Activated CD8-positive, alpha-beta T cell treated with anti-CD3 and anti-CD28 coated beads, Interleukin-2, amount 10 ng/mL, durations not matched to agents 7 days and 5 days (primary cell): ENCODE results near the gene ADCY4. TPM values are rescaled to one million over a fixed set of nuclear protein-coding genes. Genes with fewer than 3 reads are reported as not detected.
"Not testable (repeated sequence)": the region's sequence is repeated elsewhere in the genome, so short reads cannot be mapped to it uniquely, and the experiment has no call there.

Experiments used
- ATAC-seq: fragments of 150-1000 bp; cut with Tn5 transposase; one replicate; pipeline ENCODE4 v1.10.0; 2021; ENCODE audit warnings: moderate library complexity
- CTCF ChIA-PET: fragments of 350-600 bp; sonication (Branson Sonifier 250); formaldehyde crosslinking; loops from one replicate; lab custom pipeline; 2021; ENCODE audit warnings: antibody characterized with exemption; lab: Charles Lee
- POLR2A ChIA-PET: fragments of 350-600 bp; sonication (Branson Sonifier 250); formaldehyde crosslinking; loops from one replicate; lab custom pipeline; 2021; ENCODE audit warnings: antibody characterized with exemption; lab: Charles Lee
- DNase-seq: peaks from one replicate; pipeline ENCODE4 v3.0.0-alpha.2; 2020
- H3K27ac Mint-ChIP-seq: one replicate; pipeline ENCODE4 v1.8.0; 2021; ENCODE audit warnings: mild to moderate bottlenecking, mixed read lengths
- H3K27me3 Mint-ChIP-seq: one replicate; pipeline ENCODE4 v1.8.0; 2021; ENCODE audit warnings: low read depth, mixed read lengths
- H3K36me3 Mint-ChIP-seq: one replicate; pipeline ENCODE4 v1.8.0; 2021; ENCODE audit warnings: low read depth, mixed read lengths
- H3K4me1 Mint-ChIP-seq: one replicate; pipeline ENCODE4 v1.8.0; 2021; ENCODE audit warnings: low read depth, mixed read lengths
- H3K4me3 Mint-ChIP-seq: one replicate; pipeline ENCODE4 v1.8.0; 2021; ENCODE audit warnings: mild to moderate bottlenecking, mixed read lengths
- H3K9me3 Mint-ChIP-seq: one replicate; pipeline ENCODE4 v1.8.0; 2022; ENCODE audit warnings: mixed read lengths; ENCODE audit not compliant: insufficient read depth
- total RNA-seq, 2 experiments: library from RNA; stranded (reverse); gene quantifications; one replicate each; pipeline ENCODE4 v1.2.3, GENCODE V29; 2021

The ADCY4 gene
- total RNA-seq, 2 experiments from 2014 or later, result 3.4 to 4.7 TPM

DNA sequence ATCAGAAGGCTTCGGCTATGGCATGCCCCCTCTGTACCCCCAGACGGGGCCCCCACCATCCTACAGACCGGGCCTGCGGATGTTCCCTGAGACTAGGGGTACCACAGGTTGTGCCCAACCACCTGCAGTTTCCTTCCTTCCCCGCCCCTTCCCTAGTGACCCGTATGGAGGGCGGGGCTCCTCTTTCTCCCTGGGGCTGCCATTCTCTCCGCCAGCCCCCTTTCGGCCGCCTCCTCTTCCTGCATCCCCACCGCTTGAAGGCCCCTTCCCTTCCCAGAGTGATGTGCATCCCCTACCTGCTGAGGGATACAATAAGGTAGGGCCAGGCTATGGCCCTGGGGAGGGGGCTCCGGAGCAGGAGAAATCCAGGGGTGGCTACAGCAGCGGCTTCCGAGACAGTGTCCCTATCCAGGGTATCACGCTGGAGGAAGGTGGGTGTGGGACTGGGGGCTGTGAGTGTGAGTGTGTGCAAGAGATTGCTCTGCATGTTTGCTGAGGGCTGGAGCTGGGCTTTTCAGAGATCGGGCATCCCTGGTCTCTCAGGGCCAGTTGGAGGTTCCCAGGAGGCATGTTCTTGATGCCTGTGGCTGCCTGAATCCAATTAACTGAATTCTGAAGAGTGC, 41.7 kb upstream of the ADCY4 start:
- no peaks in the 10 kb centered on the region for H3K9me3 Mint-ChIP-seq
- no peak for ATAC-seq
- no peak overlapping the region for H3K27ac Mint-ChIP-seq
- POLR2A ChIA-PET, result no interaction called here
- CTCF ChIA-PET, result interaction anchor here (3.9 kb wide), 1 partner anchor 44 kb away, joined by 12 read pairs; no protein-coding TSS in a partner anchor
- H3K36me3 Mint-ChIP-seq, result no peaks in the 10 kb centered on the region
- DNase-seq, result no peak
- H3K27me3 Mint-ChIP-seq, result peaks cover 4% of the 10 kb centered on the region
- no peak overlapping the region for H3K4me3 Mint-ChIP-seq
- peaks cover 7% of the 10 kb centered on the region for H3K4me1 Mint-ChIP-seq

DNA sequence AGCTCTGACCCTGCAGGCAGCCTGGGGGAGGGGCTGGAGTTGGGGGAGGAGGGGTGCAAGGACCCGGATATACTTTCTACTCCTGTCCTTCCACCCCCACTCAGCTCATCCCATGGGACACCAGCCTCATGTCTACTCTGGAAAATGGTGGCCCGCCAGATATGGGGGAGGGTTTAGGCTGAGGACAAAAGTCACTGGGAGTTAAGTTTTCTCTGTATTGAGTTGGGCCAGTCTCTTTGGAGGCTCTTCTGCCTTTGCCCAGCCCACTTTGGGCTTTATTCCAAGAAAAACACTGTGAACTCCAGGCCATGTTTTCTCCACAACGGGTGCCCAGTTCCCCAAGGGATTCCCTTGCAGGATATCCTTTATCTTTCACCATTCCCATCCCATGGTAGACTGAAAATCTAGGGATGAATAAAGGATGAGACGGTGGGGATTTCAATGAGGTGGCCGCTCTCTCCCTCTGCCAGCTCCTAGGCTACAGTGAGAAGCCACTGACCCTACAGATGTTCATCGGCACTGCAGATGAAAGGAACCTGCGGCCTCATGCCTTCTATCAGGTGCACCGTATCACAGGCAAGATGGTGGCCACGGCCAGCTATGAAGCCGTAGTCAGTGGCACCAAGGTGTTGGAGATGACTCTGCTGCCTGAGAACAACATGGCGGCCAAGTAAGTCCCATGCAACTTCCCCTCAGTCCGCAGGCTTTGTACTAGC, 38.0 kb upstream of the ADCY4 start:
- H3K4me3 Mint-ChIP-seq, result no peak overlapping the region
- ChIA-PET POLR2A (no interaction called here), CTCF (interaction anchor here (1.1 to 4.0 kb wide), 2 partner anchors 12 to 58 kb away, joined by 3 to 23 read pairs; partner anchors contain the start of gene KHNYN)
- H3K4me1 Mint-ChIP-seq, result peaks cover 14% of the 10 kb centered on the region
- DNase-seq (no peak), ATAC-seq (no peak)
- no peaks in the 10 kb centered on the region for H3K36me3 Mint-ChIP-seq
- H3K27ac Mint-ChIP-seq, result no peak overlapping the region
- no peaks in the 10 kb centered on the region for H3K9me3 Mint-ChIP-seq
- H3K27me3 Mint-ChIP-seq, result peaks cover 21% of the 10 kb centered on the region

DNA sequence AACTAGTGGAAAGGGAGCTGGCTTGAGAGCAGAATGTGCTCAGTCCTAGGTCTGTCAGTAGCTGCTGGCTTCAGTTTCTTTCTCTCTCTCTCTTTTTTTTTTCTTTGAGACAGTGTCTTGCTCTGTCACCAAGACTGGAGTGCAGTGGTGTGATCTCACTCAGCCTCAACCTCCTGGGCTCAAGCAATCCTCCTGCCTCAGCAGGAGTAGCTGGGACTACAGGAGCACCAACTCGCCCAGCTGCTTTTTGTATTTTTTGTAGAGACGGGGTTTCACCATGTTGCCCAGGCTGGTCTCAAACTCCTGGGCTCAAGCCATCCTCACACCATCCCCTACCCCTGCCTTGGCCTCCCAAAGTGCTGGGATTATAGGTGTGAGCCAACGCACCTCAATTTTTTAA, 36.7 kb upstream of the ADCY4 start:
- DNase-seq, H3K36me3 Mint-ChIP-seq, H3K27ac Mint-ChIP-seq, ATAC-seq, H3K4me3 Mint-ChIP-seq, H3K9me3 Mint-ChIP-seq: not testable (repeated sequence)
- peaks cover 33% of the 10 kb centered on the region for H3K27me3 Mint-ChIP-seq
- POLR2A ChIA-PET, result interaction anchor here (2.6 kb wide), 1 partner anchor 59 kb away, joined by 11 read pairs; the partner anchor contains the start of gene KHNYN
- H3K4me1 Mint-ChIP-seq, result peaks cover 18% of the 10 kb centered on the region
- CTCF ChIA-PET, result interaction anchor here (1.0 to 4.0 kb wide), 6 partner anchors 9 to 64 kb away, joined by 3 to 23 read pairs (median 4); partner anchors contain the start of genes CIDEB and KHNYN

DNA sequence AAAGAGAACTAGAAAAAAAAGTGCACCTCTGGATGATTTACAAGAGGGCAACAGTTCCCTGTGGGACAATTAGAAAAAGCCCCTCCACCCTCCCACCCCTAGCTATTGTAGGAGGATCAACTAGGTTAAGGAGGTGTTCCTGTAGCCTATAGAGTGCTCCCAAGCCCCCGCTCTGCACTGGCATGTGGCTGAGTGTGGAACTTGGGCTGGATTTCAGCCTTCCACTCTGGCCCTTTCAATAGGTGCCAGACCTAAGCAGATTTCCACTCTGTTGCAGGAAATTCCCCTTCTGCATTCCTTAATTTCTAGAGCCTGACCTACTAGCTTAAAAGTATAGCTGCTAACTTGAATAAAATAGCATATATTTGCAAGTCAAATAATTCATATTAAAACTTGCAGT, 35.9 kb upstream of the ADCY4 start:
- Mint-ChIP-seq H3K4me3 (no peak overlapping the region), H3K4me1 (peaks cover 22% of the 10 kb centered on the region), H3K27me3 (peaks cover 39% of the 10 kb centered on the region), H3K27ac (no peak overlapping the region), H3K36me3 (no peaks in the 10 kb centered on the region), H3K9me3 (no peaks in the 10 kb centered on the region)
- POLR2A ChIA-PET, result interaction anchor here (2.6 kb wide), 1 partner anchor 60 kb away, joined by 11 read pairs; the partner anchor contains the start of gene KHNYN
- ATAC-seq (no peak), DNase-seq (no peak)
- CTCF ChIA-PET, result interaction anchor here (1.0 to 4.0 kb wide), 5 partner anchors 9 to 63 kb away, joined by 3 to 23 read pairs (median 4); partner anchors contain the start of genes CIDEB and KHNYN

DNA sequence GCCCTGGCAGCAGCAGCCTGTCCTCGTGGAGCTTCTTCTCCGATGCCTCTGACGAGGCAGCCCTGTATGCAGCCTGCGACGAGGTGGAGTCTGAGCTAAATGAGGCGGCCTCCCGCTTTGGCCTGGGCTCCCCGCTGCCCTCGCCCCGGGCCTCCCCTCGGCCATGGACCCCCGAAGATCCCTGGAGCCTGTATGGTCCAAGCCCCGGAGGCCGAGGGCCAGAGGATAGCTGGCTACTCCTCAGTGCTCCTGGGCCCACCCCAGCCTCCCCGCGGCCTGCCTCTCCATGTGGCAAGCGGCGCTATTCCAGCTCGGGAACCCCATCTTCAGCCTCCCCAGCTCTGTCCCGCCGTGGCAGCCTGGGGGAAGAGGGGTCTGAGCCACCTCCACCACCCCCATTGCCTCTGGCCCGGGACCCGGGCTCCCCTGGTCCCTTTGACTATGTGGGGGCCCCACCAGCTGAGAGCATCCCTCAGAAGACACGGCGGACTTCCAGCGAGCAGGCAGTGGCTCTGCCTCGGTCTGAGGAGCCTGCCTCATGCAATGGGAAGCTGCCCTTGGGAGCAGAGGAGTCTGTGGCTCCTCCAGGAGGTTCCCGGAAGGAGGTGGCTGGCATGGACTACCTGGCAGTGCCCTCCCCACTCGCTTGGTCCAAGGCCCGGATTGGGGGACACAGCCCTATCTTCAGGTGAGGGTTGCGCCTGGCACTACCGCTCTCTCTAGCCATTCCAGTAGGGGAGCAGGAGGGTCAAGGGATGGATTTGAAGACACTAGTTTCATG, 35.2 kb upstream of the ADCY4 start:
- CTCF ChIA-PET, result interaction anchor here (1.3 to 4.0 kb wide), 4 partner anchors 8 to 62 kb away, joined by 4 to 23 read pairs (median 4); partner anchors contain the start of genes CIDEB and KHNYN

DNA sequence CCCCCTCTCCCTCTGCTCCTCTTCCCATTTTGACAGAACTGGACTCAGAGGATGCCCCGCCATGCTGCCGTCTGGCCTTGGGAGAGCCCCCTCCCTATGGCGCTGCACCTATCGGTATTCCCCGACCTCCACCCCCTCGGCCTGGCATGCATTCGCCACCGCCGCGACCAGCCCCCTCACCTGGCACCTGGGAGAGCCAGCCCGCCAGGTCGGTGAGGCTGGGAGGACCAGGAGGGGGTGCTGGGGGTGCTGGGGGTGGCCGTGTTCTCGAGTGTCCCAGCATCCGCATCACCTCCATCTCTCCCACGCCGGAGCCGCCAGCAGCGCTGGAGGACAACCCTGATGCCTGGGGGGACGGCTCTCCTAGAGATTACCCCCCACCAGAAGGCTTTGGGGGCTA, 34.6 kb upstream of the ADCY4 start:
- ChIA-PET POLR2A (interaction anchor here (2.6 kb wide), 1 partner anchor 61 kb away, joined by 11 read pairs; the partner anchor contains the start of gene KHNYN), CTCF (interaction anchor here (4.0 kb wide), 1 partner anchor 61 kb away, joined by 23 read pairs; the partner anchor contains the start of gene KHNYN)
- no peak for DNase-seq
- no peaks in the 10 kb centered on the region for H3K9me3 Mint-ChIP-seq
- ATAC-seq, result no peak
- H3K4me3 Mint-ChIP-seq, result no peak overlapping the region
- H3K27me3 Mint-ChIP-seq, result peaks cover 46% of the 10 kb centered on the region
- H3K4me1 Mint-ChIP-seq, result peaks cover 31% of the 10 kb centered on the region
- no peaks in the 10 kb centered on the region for H3K36me3 Mint-ChIP-seq
- H3K27ac Mint-ChIP-seq, result no peak overlapping the region

More for the DNA sequence above, 35.2 kb upstream of the ADCY4 start:
- H3K4me3 Mint-ChIP-seq, result no peak overlapping the region
- ATAC-seq (no peak), DNase-seq (no peak)
- H3K36me3 Mint-ChIP-seq, result no peaks in the 10 kb centered on the region
- POLR2A ChIA-PET, result interaction anchor here (2.6 kb wide), 1 partner anchor 61 kb away, joined by 11 read pairs; the partner anchor contains the start of gene KHNYN
- no peak overlapping the region for H3K27ac Mint-ChIP-seq
- peaks cover 43% of the 10 kb centered on the region for H3K27me3 Mint-ChIP-seq
- peaks cover 28% of the 10 kb centered on the region for H3K4me1 Mint-ChIP-seq
- no peaks in the 10 kb centered on the region for H3K9me3 Mint-ChIP-seq

DNA sequence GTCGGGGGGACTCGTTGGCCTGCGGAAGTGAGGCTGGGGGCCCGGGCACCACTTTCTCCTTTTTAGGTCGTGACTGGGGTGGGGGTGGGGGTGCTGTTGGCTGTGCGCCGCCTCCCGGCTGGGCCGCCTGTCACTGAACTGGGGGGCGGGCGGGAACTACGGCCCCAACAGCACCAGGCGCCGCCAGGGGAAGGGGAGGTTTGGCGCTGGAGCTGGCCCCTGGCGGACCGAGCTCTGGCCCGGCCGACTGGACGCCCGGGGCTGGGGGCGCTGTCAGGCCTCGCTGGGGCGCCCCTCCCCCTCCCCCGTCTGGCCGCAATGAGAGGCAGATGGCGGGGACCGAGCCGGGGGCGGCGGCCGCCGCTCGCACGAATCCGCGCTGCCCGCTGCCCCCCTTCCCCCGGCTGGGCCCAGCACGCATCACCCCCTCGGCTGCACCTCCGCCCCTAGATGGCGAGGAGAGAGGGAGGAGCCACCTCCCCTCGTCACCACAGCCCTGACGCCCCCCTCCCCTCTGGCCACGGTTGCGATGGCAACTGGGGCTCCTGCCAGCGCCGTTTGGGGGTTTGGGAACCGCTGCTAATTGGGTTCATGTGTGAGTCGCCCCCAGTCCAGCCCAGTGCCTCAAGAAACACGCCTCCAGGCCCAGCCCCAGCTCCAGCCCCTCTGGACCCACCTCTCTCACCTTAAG, 33.8 kb upstream of the ADCY4 start:
- Mint-ChIP-seq H3K4me3 (no peak overlapping the region), H3K4me1 (peaks cover 31% of the 10 kb centered on the region), H3K9me3 (no peaks in the 10 kb centered on the region), H3K27ac (no peak overlapping the region), H3K36me3 (no peaks in the 10 kb centered on the region), H3K27me3 (peaks cover 46% of the 10 kb centered on the region)
- no peak for DNase-seq
- peak; percentile 22 for ATAC-seq
- POLR2A ChIA-PET, result no interaction called here
- CTCF ChIA-PET, result no interaction called here

DNA sequence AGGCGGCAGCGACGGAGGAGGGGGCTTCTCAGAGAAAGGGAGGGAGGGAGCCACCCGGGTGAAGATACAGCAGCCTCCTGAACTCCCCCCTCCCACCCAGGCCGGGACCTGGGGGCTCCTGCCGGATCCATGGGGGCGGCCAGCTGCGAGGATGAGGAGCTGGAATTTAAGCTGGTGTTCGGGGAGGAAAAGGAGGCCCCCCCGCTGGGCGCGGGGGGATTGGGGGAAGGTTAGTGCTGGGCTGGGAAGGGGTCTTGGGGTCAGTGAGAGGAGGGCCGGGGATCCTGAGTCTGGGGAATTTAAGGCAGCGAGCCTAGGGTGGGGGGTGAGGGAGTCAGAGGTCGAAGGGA, 33.3 kb upstream of the ADCY4 start:
- DNase-seq, result no peak
- ChIA-PET POLR2A (no interaction called here), CTCF (no interaction called here)
- no peak overlapping the region for H3K4me3 Mint-ChIP-seq
- H3K27me3 Mint-ChIP-seq, result peaks cover 46% of the 10 kb centered on the region
- H3K36me3 Mint-ChIP-seq, result no peaks in the 10 kb centered on the region
- ATAC-seq, result no peak
- H3K4me1 Mint-ChIP-seq, result peaks cover 31% of the 10 kb centered on the region
- no peak overlapping the region for H3K27ac Mint-ChIP-seq
- H3K9me3 Mint-ChIP-seq, result no peaks in the 10 kb centered on the region

DNA sequence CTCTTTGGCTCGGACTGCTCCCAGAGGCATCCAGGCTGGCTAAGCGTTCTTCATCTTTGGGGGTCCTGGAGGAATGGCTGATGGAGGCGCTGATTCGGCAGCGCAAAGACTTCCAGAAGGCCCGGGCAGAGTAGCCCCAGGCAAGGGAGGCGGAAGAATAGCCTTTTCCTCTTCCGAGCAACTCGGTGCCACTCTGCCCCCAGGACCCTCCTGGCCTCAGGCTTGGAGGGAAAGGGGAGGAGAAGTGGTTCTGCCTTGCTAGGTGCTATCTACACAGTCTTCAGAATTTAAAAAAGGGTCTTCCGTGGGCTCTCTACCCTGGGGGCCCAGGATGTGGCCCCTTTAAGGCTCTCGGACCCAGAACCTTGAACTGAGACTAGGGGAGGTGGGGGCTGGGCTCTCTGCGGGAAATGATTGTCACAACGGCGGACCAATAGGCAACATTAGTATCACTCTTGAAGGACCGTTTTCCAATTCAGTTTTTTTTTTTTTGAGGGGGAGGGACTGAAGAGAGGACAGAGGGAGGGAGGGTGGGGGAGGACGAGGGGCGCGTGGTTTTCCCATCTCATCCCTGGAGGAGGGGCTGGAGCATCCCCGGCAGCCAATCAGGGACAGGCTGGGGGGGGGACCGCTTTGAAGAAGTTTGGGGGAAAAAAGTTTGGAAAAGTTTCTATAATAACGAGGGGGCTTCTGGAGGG, 32.8 kb upstream of the ADCY4 start, which contains the start of gene NFATC4:
Gene NFATC4, plus strand, starts transcription at position 671 of the 698 bp plus-strand sequence. CDS start 157 bp downstream, outside the sequence.
- Mint-ChIP-seq H3K4me3 (peak within 1 kb of the TSS; percentile 42), H3K36me3 (no peaks in the 10 kb centered on the region), H3K9me3 (no peaks in the 10 kb centered on the region), H3K4me1 (peaks cover 31% of the 10 kb centered on the region), H3K27me3 (peaks cover 46% of the 10 kb centered on the region), H3K27ac (no peak within 1 kb of the TSS)
- no peak for DNase-seq
- CTCF ChIA-PET, result no interaction called here
- ATAC-seq, result no peak
- POLR2A ChIA-PET, result no interaction called here

DNA sequence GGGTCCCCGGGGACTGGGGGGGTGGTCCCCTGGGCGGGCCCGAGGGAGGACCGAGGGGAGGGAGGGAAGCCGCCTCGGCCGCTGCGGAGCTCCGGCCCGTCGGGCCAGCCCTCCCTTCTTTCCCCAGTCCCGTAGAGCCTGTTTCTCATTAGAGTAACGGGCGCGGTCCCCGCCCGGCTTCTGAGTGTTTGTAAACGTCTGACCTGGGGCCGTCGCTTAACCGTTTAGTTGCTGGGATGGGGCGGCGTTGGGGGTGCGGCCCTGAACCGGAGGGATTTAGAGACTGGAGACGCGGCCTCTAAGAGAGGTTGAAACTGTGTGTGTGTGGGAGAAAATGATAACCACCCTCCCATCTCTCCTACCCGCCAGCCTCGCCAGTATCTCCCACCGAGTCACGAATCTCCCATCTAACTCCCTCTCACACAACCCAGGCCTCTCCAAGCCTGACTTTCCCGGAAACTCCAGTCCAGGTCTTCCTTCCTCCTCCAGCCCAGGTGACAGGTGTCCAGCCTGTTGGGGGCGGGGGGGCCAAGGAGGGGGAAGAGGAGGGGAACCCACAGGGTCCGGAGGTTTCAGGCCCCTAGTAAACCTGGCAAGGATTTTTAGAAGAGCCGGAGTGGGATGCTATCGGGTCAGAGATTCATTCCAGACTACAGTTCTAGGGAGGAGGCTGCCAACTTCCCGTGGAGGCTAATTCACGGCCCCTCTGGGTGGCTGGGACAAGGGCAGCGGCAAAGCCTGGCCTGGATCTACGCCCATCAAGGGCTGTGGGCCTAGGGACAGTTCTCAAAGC, 32.0 kb upstream of the ADCY4 start:
- Mint-ChIP-seq H3K9me3 (no peaks in the 10 kb centered on the region), H3K27me3 (peaks cover 50% of the 10 kb centered on the region), H3K4me1 (peaks cover 31% of the 10 kb centered on the region), H3K36me3 (no peaks in the 10 kb centered on the region), H3K4me3 (peak overlapping the region; percentile 12), H3K27ac (no peak overlapping the region)
- no peak for DNase-seq
- POLR2A ChIA-PET, result interaction anchor here (1.6 kb wide), 1 partner anchor 64 kb away, joined by 17 read pairs; the partner anchor contains the start of genes CBLN3 and KHNYN
- ATAC-seq, result peak; percentile 25
- CTCF ChIA-PET, result interaction anchor here (0.6 to 2.3 kb wide), 6 partner anchors 10 to 69 kb away, joined by 3 to 38 read pairs (median 7); partner anchors contain the start of gene KHNYN
